CD4-positive, alpha-beta T cell treated with Interleukin-6 for 4 hours (primary cell): Measurements from ENCODE around the gene CD38.

Source experiments
- DNase-seq: peaks from one replicate; pipeline ENCODE4 v3.0.0-alpha.2; 2020; ENCODE audit warnings: mixed read lengths

CD38 gene

GRCh38 chr4:15902746-15903145 lies 124.6 kb downstream of the CD38 start:
- DNase-seq, result no peak
